PC-3 (cell line): ENCODE results near the gene CDK10.
"Not testable (repeated sequence)": the region's sequence is repeated elsewhere in the genome, so short reads cannot be mapped to it uniquely, and the experiment has no call there.

Experiments
- EZH2phosphoT487 ChIP-seq: fragments of 300-600 bp; sonication (generic); IDR thresholded peaks from 2 replicates; pipeline ENCODE4 v1.6.1; 2018; ENCODE audit warnings: mild to moderate bottlenecking, antibody characterized with exemption, low read length, borderline replicate concordance
- TF ChIP-seq, protein P1 (sequence below): fragments of 300-600 bp; sonication (generic); conservative IDR thresholded peaks from 2 replicates; pipeline ENCODE4 v1.5.1; 2017; ENCODE audit warnings: antibody characterized with exemption, low read depth, mild to moderate bottlenecking, low read length

DNA sequence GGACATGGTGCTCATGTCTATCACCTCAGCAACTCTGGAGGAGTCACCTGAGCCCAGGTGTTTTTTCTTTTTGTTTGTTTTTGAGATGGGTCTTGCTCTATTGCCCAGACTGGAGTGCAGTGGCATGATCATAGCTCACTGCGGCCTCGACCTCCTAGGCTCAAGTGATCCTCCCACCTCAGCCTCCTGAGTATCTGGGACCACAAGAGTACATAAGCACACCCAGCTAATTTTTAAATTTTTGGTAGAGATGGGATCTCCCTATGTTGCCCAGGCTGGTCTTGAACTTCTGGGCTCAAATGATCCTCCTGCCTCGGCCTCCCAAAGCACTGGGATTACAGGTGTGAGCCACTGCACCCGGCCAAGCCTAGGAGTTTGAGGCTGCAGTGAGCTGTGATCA, 3.1 kb downstream of the CDK10 start:
- TF ChIP-seq, protein P1, sequence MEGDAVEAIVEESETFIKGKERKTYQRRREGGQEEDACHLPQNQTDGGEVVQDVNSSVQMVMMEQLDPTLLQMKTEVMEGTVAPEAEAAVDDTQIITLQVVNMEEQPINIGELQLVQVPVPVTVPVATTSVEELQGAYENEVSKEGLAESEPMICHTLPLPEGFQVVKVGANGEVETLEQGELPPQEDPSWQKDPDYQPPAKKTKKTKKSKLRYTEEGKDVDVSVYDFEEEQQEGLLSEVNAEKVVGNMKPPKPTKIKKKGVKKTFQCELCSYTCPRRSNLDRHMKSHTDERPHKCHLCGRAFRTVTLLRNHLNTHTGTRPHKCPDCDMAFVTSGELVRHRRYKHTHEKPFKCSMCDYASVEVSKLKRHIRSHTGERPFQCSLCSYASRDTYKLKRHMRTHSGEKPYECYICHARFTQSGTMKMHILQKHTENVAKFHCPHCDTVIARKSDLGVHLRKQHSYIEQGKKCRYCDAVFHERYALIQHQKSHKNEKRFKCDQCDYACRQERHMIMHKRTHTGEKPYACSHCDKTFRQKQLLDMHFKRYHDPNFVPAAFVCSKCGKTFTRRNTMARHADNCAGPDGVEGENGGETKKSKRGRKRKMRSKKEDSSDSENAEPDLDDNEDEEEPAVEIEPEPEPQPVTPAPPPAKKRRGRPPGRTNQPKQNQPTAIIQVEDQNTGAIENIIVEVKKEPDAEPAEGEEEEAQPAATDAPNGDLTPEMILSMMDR: not testable (repeated sequence)
- TF ChIP-seq EZH2phosphoT487: not testable (repeated sequence)
